ENCODE results near the gene FRMD5.

FRMD5 gene

GRCh38 chr15:43928152-43928551 lies 266.9 kb downstream of the FRMD5 start:
- no peak overlapping the region for H3K4me3 Mint-ChIP-seq
- ATAC-seq (no peak), DNase-seq (no peak)
- H3K27me3 Mint-ChIP-seq = no peaks in the 10 kb centered on the region
- no peak overlapping the region for H3K27ac Mint-ChIP-seq
- H3K4me1 Mint-ChIP-seq = no peaks in the 10 kb centered on the region
- no peaks in the 10 kb centered on the region for H3K9me3 Mint-ChIP-seq

- no peaks in the 10 kb centered on the region for H3K27me3 Mint-ChIP-seq
- H3K9me3 Mint-ChIP-seq = no peaks in the 10 kb centered on the region
- H3K4me3 Mint-ChIP-seq = no peak overlapping the region
- DNase-seq = no peak
- no peak for ATAC-seq
- H3K4me1 Mint-ChIP-seq = no peaks in the 10 kb centered on the region
- H3K27ac Mint-ChIP-seq = no peak overlapping the region
Observed at GRCh38 chr15:43927203-43927602, 267.9 kb downstream of the FRMD5 start.

DNA sequence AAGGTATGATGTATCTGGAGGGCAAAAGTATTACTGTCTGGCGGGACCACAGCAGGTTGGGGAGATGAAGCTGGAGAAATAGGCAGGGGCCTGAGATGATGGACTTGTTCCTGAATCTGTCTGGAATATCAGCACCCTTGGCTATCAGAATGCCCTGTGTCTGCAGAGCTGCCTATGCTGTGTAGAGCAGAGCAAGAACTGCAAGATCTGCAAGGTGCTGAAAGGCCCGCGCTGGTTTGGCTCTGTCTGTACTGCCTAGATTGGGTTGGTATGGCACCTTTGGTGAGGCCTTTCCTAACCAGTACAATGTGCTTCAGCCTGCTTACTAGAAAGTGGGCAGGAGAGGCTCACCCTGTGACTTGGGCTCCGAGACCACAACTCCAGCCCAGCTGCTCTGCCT lies 271.5 kb downstream of the FRMD5 start:
- H3K27ac Mint-ChIP-seq = no peak overlapping the region
- no peaks in the 10 kb centered on the region for H3K9me3 Mint-ChIP-seq
- H3K27me3 Mint-ChIP-seq = no peaks in the 10 kb centered on the region
- H3K4me1 Mint-ChIP-seq = no peaks in the 10 kb centered on the region
- no peak for DNase-seq
- ATAC-seq = no peak
- no peak overlapping the region for H3K4me3 Mint-ChIP-seq

GRCh38 chr15:43922021-43922420 lies 273.1 kb downstream of the FRMD5 start:
- H3K9me3 Mint-ChIP-seq = no peaks in the 10 kb centered on the region
- DNase-seq (no peak), ATAC-seq (no peak)
- no peaks in the 10 kb centered on the region for H3K4me1 Mint-ChIP-seq
- no peak overlapping the region for H3K4me3 Mint-ChIP-seq
- H3K27me3 Mint-ChIP-seq = no peaks in the 10 kb centered on the region
- H3K27ac Mint-ChIP-seq = no peak overlapping the region

DNA sequence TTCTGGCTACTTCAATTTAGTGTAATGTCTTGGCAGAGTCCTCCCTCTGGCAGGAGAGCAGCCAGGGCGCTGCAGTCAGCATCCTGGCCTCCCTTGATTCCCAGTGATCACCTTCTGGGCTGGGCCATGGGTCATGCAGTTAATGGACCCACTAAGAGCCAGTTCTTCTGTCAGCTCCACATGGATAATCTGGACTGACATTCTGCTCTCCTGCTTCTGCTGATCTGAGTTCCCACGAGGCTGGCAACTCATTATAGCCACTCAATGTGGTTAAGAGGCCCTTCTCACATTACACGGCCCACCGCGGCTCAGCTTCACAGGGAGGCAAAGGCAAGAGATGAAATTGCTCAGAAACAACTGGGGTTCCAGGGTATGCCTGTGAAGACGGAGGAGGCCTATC lies 274.3 kb downstream of the FRMD5 start:
- no peaks in the 10 kb centered on the region for H3K27me3 Mint-ChIP-seq
- H3K9me3 Mint-ChIP-seq = no peaks in the 10 kb centered on the region
- H3K4me1 Mint-ChIP-seq = no peaks in the 10 kb centered on the region
- H3K4me3 Mint-ChIP-seq = no peak overlapping the region
- DNase-seq = no peak
- peak overlapping the region in 1 of 2 donors; percentile 67 for H3K27ac Mint-ChIP-seq
- no peak for ATAC-seq

DNA sequence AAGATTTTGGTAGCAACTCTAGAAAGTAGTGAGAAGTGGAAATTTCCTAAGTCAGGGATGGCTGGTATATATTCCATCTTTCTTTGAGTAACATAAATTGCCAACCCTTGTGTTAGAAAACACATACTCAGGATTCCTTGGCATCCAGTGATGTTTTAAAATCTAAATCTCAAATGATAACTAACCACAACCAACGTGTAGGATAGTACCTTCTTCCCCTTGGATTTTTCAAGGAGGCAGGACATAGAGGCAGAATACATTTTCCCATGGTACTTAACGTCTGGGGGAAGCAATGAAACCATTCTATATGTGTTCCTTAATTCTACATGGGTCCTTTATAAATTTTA lies 274.8 kb downstream of the FRMD5 start:
- Mint-ChIP-seq H3K4me3 (no peak overlapping the region), H3K27ac (no peak overlapping the region), H3K4me1 (no peaks in the 10 kb centered on the region), H3K9me3 (no peaks in the 10 kb centered on the region), H3K27me3 (no peaks in the 10 kb centered on the region)
- ATAC-seq = no peak
- no peak for DNase-seq

GRCh38 chr15:43919540-43920253 lies 275.4 kb downstream of the FRMD5 start:
- no peaks in the 10 kb centered on the region for H3K27me3 Mint-ChIP-seq
- no peak overlapping the region for H3K27ac Mint-ChIP-seq
- H3K4me1 Mint-ChIP-seq = no peaks in the 10 kb centered on the region
- H3K9me3 Mint-ChIP-seq = no peaks in the 10 kb centered on the region
- DNase-seq = no peak
- no peak for ATAC-seq
- H3K4me3 Mint-ChIP-seq = no peak overlapping the region

GRCh38 chr15:43918717-43919116 lies 276.4 kb downstream of the FRMD5 start:
- Mint-ChIP-seq H3K4me3 (no peak overlapping the region), H3K27ac (peak overlapping the region in 1 of 2 donors; percentile 48), H3K27me3 (no peaks in the 10 kb centered on the region), H3K9me3 (no peaks in the 10 kb centered on the region), H3K4me1 (no peaks in the 10 kb centered on the region)
- ATAC-seq (no peak), DNase-seq (no peak)

DNA sequence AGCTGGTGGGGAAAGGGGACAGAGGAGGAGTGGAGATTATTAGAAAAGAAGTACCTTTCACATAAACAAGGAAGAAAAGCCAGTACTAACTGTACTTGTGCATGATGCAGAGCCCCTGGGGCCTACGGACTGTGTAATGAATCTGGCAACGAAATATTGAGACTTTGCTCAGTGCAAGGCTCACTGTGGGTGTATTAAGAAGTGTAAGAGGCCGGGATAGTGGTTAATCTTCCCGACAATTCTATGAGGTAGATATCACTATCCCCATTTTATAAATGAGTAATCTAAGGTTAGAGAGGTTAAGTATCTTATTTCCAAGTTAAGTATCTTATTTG lies 278.8 kb downstream of the FRMD5 start:
- no peak overlapping the region for H3K27ac Mint-ChIP-seq
- DNase-seq (no peak), ATAC-seq (no peak)
- no peaks in the 10 kb centered on the region for H3K27me3 Mint-ChIP-seq
- peaks cover 7% of the 10 kb centered on the region for H3K4me1 Mint-ChIP-seq
- no peaks in the 10 kb centered on the region for H3K9me3 Mint-ChIP-seq
- no peak overlapping the region for H3K4me3 Mint-ChIP-seq

- Mint-ChIP-seq H3K4me1 (peaks cover 7% of the 10 kb centered on the region), H3K4me3 (no peak overlapping the region), H3K9me3 (no peaks in the 10 kb centered on the region), H3K27me3 (no peaks in the 10 kb centered on the region), H3K27ac (no peak overlapping the region)
- no peak for ATAC-seq
- DNase-seq = no peak
Observed at GRCh38 chr15:43915631-43916325, 279.3 kb downstream of the FRMD5 start.

- DNase-seq (no peak), ATAC-seq (no peak)
- H3K27ac Mint-ChIP-seq = no peak overlapping the region
- H3K27me3 Mint-ChIP-seq = no peaks in the 10 kb centered on the region
- H3K4me1 Mint-ChIP-seq = peaks cover 7% of the 10 kb centered on the region
- H3K9me3 Mint-ChIP-seq = no peaks in the 10 kb centered on the region
- no peak overlapping the region for H3K4me3 Mint-ChIP-seq
Observed at GRCh38 chr15:43913941-43914340, 281.1 kb downstream of the FRMD5 start.

DNA sequence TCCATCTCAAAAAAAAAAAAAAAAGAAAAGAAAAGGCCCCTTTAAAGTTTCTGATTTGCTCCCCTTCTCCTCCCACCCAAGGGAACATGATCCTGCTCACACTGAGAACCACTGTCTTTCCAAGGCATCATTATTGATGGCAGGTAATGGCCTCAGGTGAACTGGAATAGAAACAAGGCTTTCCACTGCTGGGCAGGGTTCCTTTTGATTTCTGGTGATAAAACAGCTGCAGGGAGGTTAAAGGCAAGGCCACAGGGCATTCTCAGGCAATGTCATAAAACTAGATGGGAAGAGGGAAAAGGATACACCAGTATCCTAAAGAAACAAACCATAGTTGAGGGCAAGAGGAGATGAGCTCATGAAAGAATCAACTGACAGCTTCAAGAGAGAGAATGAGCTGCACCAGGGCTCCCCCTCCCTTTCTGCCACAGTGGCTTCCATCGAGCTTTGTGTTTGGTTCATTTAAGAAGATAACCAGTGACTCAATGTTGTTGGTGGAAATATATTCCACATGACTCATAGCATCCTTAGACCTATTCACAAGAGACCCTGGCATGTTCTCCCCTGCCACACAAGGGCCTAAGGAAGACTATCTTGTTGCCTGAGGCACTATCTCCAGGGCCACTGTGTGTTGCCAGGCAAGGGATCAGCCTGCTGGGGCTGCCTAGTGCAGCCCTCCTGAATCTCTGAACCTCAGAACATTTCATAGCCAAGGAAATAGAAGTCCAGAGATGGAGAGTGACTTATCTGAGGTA lies 281.9 kb downstream of the FRMD5 start:
- Mint-ChIP-seq H3K9me3 (no peaks in the 10 kb centered on the region), H3K27me3 (no peaks in the 10 kb centered on the region), H3K4me3 (no peak overlapping the region), H3K27ac (no peak overlapping the region), H3K4me1 (peaks cover 7% of the 10 kb centered on the region)
- ATAC-seq = peak; percentile 50
- no peak for DNase-seq

DNA sequence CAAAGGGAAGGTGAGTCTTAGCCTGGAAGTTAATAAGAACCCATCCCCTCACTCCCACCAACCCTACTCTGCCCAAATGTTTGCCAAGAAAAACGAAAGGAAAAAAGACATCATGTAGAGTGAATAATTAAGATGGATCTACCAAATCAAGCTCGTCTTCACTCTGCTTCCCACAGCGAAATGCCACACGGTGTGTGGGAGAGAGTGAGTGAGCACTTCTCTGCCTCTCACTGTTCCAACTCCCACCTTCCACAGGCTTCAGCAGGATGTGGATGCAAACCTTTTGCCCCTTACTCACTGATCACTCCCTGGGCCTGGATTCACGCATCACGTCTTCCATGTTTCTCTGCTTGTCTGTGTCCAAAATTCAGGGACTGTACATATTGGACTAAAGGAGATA lies 282.9 kb downstream of the FRMD5 start:
- H3K4me3 Mint-ChIP-seq = no peak overlapping the region
- no peak overlapping the region for H3K27ac Mint-ChIP-seq
- ATAC-seq (no peak), DNase-seq (no peak)
- H3K4me1 Mint-ChIP-seq = peaks cover 7% of the 10 kb centered on the region
- no peaks in the 10 kb centered on the region for H3K27me3 Mint-ChIP-seq
- H3K9me3 Mint-ChIP-seq = no peaks in the 10 kb centered on the region

DNA sequence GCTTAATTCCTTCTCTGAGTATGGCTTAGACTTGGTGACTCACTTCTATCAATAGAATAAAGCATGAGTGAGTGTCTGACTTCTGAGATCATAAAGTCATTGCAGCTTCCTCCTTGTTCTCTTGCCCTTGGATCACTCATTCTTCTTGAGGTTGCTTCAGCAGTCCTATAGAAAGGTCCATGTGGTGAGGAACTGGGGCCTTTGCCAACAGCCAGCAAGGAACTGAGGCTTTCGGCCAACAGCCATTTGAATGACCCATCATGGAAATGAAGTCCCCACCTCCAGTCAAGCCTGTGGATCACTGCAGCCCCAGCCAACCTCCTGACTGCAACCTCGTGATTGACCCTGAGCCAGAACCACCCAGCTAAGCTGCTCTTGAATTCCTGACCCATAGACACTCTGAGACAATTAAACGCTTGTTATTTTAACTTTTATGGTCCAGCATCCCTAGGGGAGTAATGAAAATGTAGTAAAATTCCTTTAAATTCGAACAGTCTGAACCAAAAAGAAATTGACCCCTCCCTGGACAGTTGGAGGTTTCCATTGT lies 283.8 kb downstream of the FRMD5 start:
- Mint-ChIP-seq H3K9me3 (no peaks in the 10 kb centered on the region), H3K27ac (peak overlapping the region in 1 of 2 donors; percentile 17), H3K27me3 (no peaks in the 10 kb centered on the region), H3K4me3 (no peak overlapping the region), H3K4me1 (peaks cover 7% of the 10 kb centered on the region)
- ATAC-seq = no peak
- no peak for DNase-seq

GRCh38 chr15:43908516-43909050 lies 286.5 kb downstream of the FRMD5 start:
- H3K4me1 Mint-ChIP-seq = peaks cover 13% of the 10 kb centered on the region
- ATAC-seq (no peak), DNase-seq (no peak)
- no peaks in the 10 kb centered on the region for H3K27me3 Mint-ChIP-seq
- H3K4me3 Mint-ChIP-seq = no peak overlapping the region
- H3K9me3 Mint-ChIP-seq = no peaks in the 10 kb centered on the region
- no peak overlapping the region for H3K27ac Mint-ChIP-seq

DNA sequence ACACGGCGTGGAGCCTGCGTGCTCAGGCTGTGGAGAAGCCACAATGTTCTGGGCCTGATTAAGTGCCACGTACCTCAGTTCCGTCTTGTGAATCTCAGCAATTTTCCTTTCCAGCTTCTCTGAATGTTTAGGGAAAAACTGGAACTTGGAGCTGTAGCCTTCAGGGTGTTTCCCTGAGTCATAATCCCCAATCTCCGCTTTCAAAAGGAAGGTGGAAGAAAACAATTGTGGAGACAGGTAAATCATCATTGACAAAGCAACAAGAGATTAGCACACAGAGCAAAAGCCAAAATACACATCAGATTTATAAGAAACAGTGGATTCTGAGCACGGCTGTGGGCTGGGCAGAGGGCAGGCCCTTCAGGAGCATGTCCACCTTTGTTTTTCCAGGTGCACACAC lies 289.3 kb downstream of the FRMD5 start:
- ATAC-seq (no peak), DNase-seq (no peak)
- no peaks in the 10 kb centered on the region for H3K27me3 Mint-ChIP-seq
- peak overlapping the region in 1 of 2 donors; percentile 2 for H3K27ac Mint-ChIP-seq
- no peak overlapping the region for H3K4me3 Mint-ChIP-seq
- peaks cover 6% of the 10 kb centered on the region for H3K4me1 Mint-ChIP-seq
- no peaks in the 10 kb centered on the region for H3K9me3 Mint-ChIP-seq

Data from stimulated activated naive CD8-positive, alpha-beta T cell treated with anti-CD3 and anti-CD28 coated beads, Interleukin-15, amount 100 ng/mL, for 72 hours (primary cell).